HL-60 (cell line): Measurements from ENCODE around the gene PAM16.

ENCODE experiments used
- TF ChIP-seq, protein P1 (sequence below): IDR thresholded peaks from one replicate; pipeline ENCODE4 v1.5.1; 2011; ENCODE audit warnings: low read length, control low read depth, inconsistent platforms; ENCODE audit not compliant: insufficient read depth
- TF ChIP-seq, protein P2 (sequence below): IDR thresholded peaks from 2 replicates; pipeline ENCODE4 v1.6.1; 2012; ENCODE audit warnings: low read depth; ENCODE audit not compliant: insufficient replicate concordance

DNA sequence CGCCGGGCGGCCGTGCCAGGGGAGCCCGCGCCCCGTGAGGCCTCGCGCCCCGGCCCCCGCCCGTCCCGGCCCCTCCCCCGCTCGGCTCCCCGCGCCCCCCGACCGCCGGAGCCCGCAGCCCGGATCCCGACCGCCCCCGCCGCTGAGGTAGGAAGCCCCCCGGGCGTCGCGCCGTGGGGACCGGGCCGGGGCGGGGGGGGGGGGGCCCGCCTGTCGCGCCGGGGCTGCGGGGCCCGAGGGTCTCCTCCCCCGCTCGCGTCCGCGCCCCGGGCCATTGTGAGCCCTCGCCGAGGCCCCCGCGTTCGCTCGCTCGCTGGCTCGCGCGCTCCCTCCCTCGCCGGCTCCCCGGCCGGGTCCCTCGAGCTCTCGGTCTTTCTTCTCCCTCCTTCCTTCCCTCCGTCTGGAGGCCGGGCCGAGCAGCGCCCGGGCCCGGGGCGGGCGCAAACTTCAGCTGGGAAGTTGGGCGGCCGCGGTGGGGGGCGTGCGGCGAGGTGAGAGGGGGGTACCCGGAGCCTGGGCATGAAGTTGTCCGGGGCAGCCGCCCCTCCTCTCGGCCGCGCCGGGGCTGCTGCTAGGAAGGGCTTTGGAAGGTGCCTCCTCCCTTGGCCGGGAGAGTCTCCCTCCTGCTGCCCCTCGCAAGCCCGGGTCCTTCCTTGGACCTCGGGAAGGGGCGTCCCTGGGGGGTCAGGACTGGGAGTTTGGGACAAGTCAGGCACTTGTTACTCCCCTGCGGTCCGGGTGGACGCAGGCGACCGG lies 34.8 kb downstream of the PAM16 start:
- TF ChIP-seq, protein P1, sequence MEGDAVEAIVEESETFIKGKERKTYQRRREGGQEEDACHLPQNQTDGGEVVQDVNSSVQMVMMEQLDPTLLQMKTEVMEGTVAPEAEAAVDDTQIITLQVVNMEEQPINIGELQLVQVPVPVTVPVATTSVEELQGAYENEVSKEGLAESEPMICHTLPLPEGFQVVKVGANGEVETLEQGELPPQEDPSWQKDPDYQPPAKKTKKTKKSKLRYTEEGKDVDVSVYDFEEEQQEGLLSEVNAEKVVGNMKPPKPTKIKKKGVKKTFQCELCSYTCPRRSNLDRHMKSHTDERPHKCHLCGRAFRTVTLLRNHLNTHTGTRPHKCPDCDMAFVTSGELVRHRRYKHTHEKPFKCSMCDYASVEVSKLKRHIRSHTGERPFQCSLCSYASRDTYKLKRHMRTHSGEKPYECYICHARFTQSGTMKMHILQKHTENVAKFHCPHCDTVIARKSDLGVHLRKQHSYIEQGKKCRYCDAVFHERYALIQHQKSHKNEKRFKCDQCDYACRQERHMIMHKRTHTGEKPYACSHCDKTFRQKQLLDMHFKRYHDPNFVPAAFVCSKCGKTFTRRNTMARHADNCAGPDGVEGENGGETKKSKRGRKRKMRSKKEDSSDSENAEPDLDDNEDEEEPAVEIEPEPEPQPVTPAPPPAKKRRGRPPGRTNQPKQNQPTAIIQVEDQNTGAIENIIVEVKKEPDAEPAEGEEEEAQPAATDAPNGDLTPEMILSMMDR, result no peak
- TF ChIP-seq, protein P2, sequence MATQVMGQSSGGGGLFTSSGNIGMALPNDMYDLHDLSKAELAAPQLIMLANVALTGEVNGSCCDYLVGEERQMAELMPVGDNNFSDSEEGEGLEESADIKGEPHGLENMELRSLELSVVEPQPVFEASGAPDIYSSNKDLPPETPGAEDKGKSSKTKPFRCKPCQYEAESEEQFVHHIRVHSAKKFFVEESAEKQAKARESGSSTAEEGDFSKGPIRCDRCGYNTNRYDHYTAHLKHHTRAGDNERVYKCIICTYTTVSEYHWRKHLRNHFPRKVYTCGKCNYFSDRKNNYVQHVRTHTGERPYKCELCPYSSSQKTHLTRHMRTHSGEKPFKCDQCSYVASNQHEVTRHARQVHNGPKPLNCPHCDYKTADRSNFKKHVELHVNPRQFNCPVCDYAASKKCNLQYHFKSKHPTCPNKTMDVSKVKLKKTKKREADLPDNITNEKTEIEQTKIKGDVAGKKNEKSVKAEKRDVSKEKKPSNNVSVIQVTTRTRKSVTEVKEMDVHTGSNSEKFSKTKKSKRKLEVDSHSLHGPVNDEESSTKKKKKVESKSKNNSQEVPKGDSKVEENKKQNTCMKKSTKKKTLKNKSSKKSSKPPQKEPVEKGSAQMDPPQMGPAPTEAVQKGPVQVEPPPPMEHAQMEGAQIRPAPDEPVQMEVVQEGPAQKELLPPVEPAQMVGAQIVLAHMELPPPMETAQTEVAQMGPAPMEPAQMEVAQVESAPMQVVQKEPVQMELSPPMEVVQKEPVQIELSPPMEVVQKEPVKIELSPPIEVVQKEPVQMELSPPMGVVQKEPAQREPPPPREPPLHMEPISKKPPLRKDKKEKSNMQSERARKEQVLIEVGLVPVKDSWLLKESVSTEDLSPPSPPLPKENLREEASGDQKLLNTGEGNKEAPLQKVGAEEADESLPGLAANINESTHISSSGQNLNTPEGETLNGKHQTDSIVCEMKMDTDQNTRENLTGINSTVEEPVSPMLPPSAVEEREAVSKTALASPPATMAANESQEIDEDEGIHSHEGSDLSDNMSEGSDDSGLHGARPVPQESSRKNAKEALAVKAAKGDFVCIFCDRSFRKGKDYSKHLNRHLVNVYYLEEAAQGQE, result no peak
